Measurements from ENCODE around the gene KCNK16. TPM values are rescaled to one million over a fixed set of nuclear protein-coding genes. Genes with fewer than 3 reads are reported as not detected.

The KCNK16 gene
- total and polyA plus RNA-seq, 2 of the 8 experiments (the other 6 are each of a cell fraction or from before 2014, with no cell fraction given): not detected

Other genes with a start within 250 kb of the KCNK16 start
- 7.9 and 8.0 TPM in 2 replicates for gene SAYSD1, start 207.5 kb downstream of the KCNK16 start, total RNA-seq (2021; fragmentation: NEBNext Ultra II Directional; extraction: Animal tissue kit (Norgen Biotek cat#: 25700))
- gene SAYSD1, start 207.5 kb downstream of the KCNK16 start, polyA plus RNA-seq (2011; rRNA removed): 5.8 and 6.7 TPM in 2 replicates
- gene KCNK5, start 93.2 kb downstream of the KCNK16 start, total RNA-seq (2021; fragmentation: NEBNext Ultra II Directional; extraction: Animal tissue kit (Norgen Biotek cat#: 25700)): 42.2 and 44.3 TPM in 2 replicates
- gene KCNK5, start 93.2 kb downstream of the KCNK16 start, polyA plus RNA-seq (2011; rRNA removed): 20.9 and 29.7 TPM in 2 replicates
- gene KCNK17, start 8.3 kb downstream of the KCNK16 start, total RNA-seq (2021; fragmentation: NEBNext Ultra II Directional; extraction: Animal tissue kit (Norgen Biotek cat#: 25700)): 2.9 and 3.0 TPM in 2 replicates
- gene KCNK17, start 8.3 kb downstream of the KCNK16 start, polyA plus RNA-seq (2011; rRNA removed): 3.4 and 3.8 TPM in 2 replicates